Smooth muscle cell of trachea (primary cell): ENCODE results near the gene OR10G3. TPM values are rescaled to one million over a fixed set of nuclear protein-coding genes. Genes with fewer than 3 reads are reported as not detected.

Source experiments
- total RNA-seq: library from RNA; depleted of rRNA; stranded (reverse); fragments of >200 nt; gene quantifications from 2 replicates; pipeline ENCODE4 v1.2.1, GENCODE V29; 2014

Gene OR10G3, protein sequence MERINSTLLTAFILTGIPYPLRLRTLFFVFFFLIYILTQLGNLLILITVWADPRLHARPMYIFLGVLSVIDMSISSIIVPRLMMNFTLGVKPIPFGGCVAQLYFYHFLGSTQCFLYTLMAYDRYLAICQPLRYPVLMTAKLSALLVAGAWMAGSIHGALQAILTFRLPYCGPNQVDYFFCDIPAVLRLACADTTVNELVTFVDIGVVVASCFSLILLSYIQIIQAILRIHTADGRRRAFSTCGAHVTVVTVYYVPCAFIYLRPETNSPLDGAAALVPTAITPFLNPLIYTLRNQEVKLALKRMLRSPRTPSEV
- total RNA-seq, result not detected in 2 replicates

DNA sequence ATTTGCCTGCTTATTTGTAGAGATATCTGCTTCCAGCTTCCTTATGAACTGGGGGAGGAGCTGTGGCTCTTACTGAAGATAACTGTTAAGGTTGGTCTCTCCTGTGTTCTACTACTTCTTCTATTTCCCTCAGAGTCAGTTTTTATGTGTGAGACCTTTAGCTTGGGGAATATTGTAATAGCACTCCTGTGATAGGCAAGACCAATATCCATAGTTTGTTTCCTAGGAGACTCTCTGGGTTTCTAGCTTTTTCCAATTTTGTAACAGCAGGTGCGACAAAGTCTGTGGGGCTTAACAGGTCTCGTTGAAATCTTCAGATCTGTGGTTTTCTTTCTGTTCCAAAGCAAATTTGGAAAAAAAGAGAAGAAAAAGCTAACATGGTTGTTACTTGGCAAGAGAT lies at the start of gene OR10G3:
Gene OR10G3 (minus strand): TSS at position 101 of the 400 bp plus-strand sequence. CDS start 9,332 bp downstream, outside the sequence.

DNA sequence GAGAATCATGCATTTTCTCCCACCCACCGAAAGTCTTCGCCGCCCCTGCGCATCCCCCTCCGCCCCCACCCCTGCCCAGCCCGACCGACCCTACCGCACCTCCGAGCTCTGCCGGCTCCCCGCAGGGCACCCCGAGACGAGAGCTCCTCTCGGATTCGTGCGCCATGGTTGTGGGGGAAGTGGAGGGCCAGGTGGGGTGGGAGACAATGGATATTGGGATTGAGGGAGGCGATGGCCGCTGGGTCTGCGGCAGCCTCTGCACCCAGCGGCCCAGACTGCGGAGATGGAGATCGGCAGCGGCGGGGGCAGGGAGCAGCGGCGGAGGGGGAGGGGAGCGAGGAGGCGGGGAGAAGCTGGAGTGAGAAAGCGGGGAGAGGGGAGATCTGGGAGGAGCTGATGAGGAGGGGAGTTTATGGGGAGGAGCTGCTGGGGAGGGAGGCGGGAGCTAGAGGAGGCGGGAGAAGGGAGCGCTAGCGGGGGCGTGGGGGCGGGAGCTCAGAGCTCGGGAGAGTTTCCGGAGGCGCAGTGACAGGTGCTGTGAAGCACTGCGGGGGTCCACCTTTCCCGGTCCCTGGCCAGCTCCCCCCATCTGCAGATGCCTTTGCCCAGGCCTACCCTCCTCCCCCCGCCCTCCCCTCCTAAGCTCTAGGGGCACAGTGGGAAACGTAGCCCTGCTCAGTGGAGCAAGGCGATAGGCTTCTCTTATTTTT lies 53.8 kb downstream of the OR10G3 start, which contains the start of gene SALL2:
Gene SALL2 (minus strand): TSS at position 385 of the 710 bp plus-strand sequence. CDS start 219 bp downstream, at position 166.

Other genes with a start within 250 kb of the OR10G3 start
- 73.8 and 89.9 TPM in 2 replicates for gene SUPT16H, start 196.1 kb downstream of the OR10G3 start, total RNA-seq
- gene CHD8, start 124.0 kb downstream of the OR10G3 start, total RNA-seq, result 57.4 and 64.6 TPM in 2 replicates
- gene RAB2B, start 103.1 kb downstream of the OR10G3 start, total RNA-seq, result 25.1 and 26.9 TPM in 2 replicates
- gene TOX4, start 102.9 kb downstream of the OR10G3 start, total RNA-seq, result 33.7 and 47.6 TPM in 2 replicates
- 57.6 and 60.4 TPM in 2 replicates for gene METTL3, start 68.7 kb downstream of the OR10G3 start, total RNA-seq
- gene SALL2, start 53.7 kb downstream of the OR10G3 start, total RNA-seq, result 4.2 and 6.0 TPM in 2 replicates
- gene OR10G2, start 54.9 kb upstream of the OR10G3 start, total RNA-seq, result not detected in 2 replicates
- gene OR4E2, start 73.8 kb upstream of the OR10G3 start, total RNA-seq, result not detected in 2 replicates
- not detected in 2 replicates for gene OR4E1, start 93.7 kb upstream of the OR10G3 start, total RNA-seq